Urothelium cell line (cell line): ENCODE data around the gene GYPC.

Experiments
- DNase-seq: peaks from one replicate; pipeline ENCODE4 v3.0.0; 2011; ENCODE audit warnings: low spot score, mixed read lengths
- FAIRE-seq: peaks from 2 replicates; lab custom pipeline; 2011; peaks lifted over from hg19 to GRCh38; lab: Jason Lieb, UNC

Gene GYPC

DNA sequence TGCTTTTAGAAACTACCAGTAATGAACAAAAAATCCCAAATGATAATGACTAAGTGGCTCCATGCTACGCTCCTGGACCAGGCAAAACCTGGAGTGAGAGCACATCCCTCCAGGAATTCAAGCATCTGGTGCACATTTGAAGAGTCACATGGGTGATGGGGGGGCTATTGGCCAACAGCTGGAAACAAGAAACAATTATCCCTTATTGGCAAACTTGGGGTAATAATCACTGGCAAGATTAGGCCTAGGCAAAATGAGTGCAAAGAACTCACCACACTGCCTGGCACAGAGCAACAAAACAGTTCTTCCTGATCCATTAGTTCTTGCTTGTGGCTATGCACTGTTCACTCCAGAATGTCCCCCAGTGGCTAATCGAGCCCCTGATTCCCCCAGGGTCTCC is 66.1 kb downstream of the GYPC start:
- DNase-seq (no peak), FAIRE-seq (no peak)

DNA sequence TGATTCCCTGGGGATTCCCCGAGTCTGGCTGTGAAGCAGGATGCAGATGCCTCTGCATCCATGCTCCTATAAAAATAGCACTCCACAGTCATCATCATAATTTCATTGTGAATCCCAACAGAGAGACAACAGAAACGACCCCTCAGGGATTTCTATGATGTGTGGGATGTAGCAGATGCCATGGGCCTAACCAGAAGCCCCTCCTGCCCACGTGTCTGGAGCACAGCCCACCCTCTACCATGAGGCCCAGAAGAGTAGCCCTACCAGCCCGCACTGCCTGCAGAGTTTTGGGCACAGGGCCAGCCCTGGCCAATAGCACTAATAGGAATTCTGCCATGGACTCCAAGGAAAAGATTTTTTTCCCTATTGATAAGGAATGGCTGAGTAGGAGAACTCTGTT is 66.6 kb downstream of the GYPC start:
- DNase-seq (no peak), FAIRE-seq (no peak)

DNA sequence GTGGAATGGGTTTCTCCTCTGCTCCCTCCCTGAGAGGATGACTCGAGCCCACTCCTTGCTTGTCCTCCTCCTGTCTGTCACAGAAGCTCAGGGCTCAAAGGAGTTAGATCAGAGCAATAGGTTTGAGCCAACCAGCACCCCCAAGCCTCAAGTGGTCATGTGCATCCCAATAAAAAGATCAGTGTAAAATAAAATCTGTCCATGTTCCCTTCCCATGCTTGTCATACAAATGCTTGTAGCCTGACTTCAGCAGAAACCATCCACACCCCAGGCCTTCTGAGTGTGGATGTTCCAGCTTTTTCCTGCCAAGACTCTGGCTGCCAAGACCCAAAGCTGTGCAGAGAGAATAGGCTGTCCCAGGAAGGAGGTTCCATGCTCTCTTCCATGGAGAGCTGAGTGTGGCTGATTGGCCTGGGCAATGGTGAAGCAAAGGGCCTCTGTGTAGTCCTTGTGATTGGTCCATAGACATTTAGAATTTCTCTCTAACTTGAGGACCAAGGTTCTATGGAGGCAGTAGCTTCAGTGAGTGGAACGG is 67.4 kb downstream of the GYPC start:
- FAIRE-seq (no peak), DNase-seq (no peak)

DNA sequence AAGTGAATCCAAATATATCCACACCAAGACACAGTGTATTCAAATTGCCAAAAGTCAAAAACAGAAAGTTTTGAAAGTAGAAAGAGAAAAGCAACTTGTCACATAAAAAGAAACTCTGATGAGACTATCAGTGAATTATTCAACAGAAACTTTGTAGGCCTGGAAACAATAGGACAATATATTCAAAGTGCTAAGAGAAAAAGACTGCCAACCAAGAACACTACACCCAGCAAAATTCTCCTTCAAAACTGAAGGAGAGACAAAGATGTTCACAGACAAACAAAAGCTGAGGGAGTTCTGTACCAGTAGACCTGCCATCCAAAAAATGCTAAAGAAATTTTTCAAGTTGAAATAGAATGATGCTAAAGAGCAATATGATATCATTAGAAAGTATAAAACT is 69.6 kb downstream of the GYPC start:
- no peak for FAIRE-seq
- DNase-seq = no peak

DNA sequence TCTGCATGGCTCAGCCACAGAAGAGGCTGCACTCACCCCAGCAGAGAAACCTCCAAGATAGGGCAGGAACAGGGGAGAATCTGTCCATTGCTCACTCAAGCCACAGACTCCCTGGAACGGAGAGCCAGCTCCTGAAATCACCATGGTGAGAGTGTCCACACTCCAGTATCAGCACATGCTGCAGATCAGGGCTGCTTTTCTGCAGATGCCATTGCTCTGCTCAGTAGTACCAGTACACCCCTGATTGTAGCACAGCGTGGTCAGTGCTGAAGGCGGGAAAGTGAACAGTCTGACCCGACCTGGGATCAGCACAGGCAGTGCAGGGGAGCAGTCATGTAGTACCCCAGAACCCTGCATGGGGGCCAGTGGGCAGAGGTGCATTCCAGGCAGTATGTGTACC is 73.9 kb downstream of the GYPC start:
- no peak for DNase-seq
- FAIRE-seq = no peak

DNA sequence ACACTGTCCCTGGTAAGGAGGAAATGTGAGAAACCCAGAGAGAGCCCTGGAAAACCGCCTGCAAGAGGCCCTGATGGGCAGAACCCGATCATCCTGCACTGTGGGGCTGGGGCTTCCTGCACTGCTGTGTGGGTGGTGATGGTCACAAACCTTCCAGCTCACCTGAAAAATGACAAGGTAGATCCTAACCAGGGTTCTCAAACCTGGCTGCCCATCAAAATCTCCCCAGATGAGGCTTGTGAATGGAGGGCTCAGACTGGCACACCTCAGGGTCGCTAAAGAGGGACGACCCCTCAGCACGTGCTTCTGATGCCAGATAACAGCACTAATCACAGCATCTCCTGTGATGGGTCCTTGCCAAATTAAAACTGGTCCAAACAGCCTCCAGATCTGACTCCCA is 74.7 kb downstream of the GYPC start:
- DNase-seq (no peak), FAIRE-seq (no peak)

DNA sequence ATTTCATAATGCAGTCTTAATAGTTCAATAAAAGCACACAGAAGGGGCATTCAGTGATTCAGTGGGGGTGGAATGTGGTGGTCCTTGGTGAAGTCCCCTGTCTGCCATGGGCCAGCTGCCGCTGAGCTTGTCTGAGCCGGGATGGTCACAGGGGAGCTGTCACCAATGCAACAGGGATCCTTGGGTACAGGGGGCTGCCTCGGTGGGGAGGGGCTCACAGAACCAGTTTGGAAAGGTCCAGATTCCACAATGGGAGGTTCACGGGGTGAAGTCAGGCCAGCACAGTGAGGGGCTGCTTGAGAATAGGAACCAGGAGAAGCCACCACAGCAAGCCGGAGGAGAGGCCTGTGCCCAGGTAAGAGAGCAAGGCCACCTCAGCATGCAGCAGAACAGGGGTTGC is 75.4 kb downstream of the GYPC start:
- DNase-seq (no peak), FAIRE-seq (no peak)

DNA sequence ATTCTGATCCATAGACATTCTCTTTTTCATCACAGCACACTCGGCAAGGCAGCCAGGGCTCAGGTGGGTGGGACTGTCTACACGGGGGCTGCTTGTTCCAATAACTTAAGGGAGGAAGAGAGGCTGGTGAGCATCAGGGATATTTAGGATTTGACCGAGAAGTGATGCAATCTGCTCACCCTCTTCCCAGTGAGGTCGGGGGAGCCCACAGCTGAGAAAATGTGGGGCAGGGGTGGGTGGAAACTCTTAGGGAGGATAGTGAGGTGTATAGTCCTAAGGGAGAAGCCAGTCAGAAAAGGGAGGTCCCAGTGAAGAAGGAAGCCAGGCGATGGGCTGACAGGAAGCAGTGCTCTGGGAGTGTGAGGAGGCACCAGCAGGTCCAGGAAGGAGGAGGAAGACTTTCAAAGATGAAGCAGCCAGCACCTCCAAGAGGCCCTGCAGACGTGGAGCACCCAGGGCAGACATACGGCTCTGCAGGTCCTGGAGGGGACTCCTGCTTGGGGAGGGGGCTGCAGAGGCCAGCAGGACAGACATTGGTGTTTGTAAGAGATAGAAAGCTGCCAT is 76.8 kb downstream of the GYPC start:
- DNase-seq (no peak), FAIRE-seq (no peak)

DNA sequence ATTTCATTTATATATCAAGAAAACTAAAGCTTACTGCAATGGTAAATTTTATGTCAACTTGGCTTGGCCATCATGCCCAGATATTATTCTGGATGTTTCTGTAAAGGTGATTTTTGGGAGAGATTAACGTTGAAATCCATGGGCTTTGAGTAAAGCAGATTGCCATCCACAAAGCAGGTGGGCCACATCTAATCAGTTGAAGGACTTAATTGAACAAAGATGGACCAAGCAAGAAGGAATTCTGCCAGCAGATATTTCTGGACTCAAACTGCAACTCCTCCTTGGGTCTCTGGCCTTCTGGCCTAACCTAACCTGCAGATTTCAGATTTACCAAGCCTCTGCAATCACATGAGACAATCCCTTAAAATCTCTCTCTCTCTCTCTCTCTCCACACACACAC is 77.8 kb downstream of the GYPC start:
- DNase-seq (no peak), FAIRE-seq (no peak)

DNA sequence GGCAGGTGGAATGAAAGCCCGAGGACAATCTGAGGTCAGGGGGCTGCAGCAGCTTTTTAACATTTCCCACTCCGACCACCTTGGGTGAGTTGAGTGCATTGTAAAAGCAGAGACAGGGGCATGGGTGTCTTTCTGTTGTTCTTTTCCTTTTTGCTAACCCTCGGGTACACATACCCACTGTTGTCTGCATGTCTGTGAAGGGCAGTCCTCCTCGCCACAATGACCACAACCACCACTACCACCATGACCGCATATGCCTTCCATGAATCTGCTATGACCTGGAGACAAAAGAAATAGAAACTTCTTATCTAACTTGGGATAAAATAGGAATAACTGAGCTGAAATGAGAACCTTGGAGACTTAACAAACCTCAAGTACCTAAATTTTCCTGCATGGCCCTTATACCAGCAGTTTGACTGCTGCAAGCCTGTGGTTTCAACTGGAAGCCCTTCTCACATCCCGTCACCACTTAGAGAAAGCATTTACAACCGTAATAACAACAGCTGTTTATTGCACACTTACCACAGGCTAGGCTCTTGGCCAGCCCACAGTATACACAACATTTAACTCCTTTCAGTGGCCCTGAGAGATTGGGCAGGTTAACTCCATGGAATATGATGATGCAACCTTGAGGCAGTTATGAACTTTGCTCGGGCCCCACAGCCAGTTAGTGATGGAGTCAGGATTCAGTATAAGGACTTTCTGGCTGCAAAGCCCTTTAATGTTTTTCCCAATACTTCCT is 80.3 kb downstream of the GYPC start:
- no peak for DNase-seq
- FAIRE-seq = no peak

DNA sequence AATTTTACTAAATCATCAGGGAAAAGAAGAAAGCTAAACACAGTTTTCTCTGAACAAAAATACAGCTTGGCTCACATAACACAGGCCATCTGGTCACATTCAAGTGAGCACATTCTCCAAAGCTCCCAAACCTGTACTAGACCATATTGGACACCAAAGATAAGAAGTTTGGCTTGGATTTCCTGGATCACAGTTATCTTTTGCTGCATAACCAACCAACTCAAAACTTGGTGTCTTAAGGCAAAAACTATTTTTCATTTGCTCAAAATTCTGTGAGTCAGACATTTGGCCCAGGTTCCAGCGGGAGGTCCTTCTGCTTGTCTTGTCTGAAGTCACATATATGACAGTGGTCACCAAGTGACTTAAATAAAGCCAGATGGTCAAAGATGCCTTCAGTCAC is 83.2 kb downstream of the GYPC start:
- no peak for FAIRE-seq
- DNase-seq = no peak

DNA sequence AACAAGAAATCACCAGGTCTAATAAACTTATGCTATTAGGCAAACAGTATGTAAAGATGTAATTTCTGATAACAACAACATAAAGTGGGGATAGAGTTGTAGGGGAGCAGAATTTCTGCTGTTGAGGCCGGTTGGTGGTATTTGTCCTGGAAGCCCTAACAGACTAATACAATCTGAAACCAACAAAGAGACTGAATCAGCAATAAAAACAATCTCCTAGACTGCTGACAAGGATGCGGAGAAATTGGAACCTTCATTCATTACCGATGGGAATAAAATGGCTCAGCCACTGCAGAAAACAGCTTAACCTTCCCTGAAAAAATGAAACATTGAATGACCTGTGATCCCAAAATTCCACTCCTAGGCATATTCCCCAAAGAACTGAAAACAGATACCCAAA is 88.7 kb downstream of the GYPC start:
- FAIRE-seq = no peak
- no peak for DNase-seq
